WERI-Rb-1 (cell line): ENCODE data around the gene MARK4.

Experiments used
- DNase-seq: peaks from one replicate; pipeline ENCODE4 v3.0.0-alpha.2; 2020
- H3K27ac ChIP-seq: fragments of 250-450 bp; sonication (Bioruptor Pico); 2 replicates; pipeline ENCODE4 v1.5.1; 2020; ENCODE audit warnings: mild to moderate bottlenecking, moderate library complexity
- H3K27me3 ChIP-seq: fragments of 250-450 bp; sonication (Bioruptor Pico); 2 replicates; pipeline ENCODE4 v1.5.1; 2021; ENCODE audit warnings: mild to moderate bottlenecking, low read depth, moderate library complexity; ENCODE audit not compliant: insufficient read depth, severe bottlenecking
- H3K36me3 ChIP-seq: fragments of 250-450 bp; sonication (Bioruptor Pico); 2 replicates; pipeline ENCODE4 v1.5.1; 2020; ENCODE audit warnings: mild to moderate bottlenecking, moderate library complexity
- H3K4me3 ChIP-seq: 2 replicates; pipeline ENCODE4 v1.5.1; 2011; ENCODE audit warnings: low read depth, mild to moderate bottlenecking, control low read depth, low read length
- H3K9me3 ChIP-seq: fragments of 250-450 bp; sonication (Bioruptor Pico); 2 replicates; pipeline ENCODE4 v1.5.1; 2021; ENCODE audit warnings: mild to moderate bottlenecking, moderate library complexity; ENCODE audit not compliant: severe bottlenecking
- TF ChIP-seq, protein P1 (sequence below): IDR thresholded peaks from 2 replicates; pipeline ENCODE4 v1.5.1; 2011; ENCODE audit warnings: low read depth, mild to moderate bottlenecking, control low read depth, inconsistent platforms, low read length

The MARK4 gene

DNA sequence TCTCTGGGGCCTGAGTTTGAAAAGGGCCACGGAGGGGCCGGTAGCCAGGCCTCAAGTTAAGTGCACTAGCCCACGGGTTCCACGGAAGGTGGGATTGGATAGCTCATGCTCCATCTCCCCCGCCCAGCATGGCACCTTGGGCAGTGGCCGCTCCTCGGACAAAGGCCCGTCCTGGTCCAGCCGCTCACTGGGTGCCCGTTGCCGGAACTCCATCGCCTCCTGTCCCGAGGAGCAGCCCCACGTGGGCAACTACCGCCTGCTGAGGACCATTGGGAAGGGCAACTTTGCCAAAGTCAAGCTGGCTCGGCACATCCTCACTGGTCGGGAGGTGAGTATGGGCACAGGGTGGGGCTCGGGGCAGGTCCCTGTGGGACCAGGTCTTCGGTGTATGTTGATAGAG, 7.8 kb downstream of the MARK4 start:
- TF ChIP-seq, protein P1, sequence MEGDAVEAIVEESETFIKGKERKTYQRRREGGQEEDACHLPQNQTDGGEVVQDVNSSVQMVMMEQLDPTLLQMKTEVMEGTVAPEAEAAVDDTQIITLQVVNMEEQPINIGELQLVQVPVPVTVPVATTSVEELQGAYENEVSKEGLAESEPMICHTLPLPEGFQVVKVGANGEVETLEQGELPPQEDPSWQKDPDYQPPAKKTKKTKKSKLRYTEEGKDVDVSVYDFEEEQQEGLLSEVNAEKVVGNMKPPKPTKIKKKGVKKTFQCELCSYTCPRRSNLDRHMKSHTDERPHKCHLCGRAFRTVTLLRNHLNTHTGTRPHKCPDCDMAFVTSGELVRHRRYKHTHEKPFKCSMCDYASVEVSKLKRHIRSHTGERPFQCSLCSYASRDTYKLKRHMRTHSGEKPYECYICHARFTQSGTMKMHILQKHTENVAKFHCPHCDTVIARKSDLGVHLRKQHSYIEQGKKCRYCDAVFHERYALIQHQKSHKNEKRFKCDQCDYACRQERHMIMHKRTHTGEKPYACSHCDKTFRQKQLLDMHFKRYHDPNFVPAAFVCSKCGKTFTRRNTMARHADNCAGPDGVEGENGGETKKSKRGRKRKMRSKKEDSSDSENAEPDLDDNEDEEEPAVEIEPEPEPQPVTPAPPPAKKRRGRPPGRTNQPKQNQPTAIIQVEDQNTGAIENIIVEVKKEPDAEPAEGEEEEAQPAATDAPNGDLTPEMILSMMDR = no peak
- DNase-seq = no peak
- Histone ChIP-seq H3K27me3 (no peaks in the 10 kb centered on the region), H3K9me3 (no peaks in the 10 kb centered on the region), H3K27ac (no peak overlapping the region), H3K36me3 (peaks cover 2% of the 10 kb centered on the region; the same call in 1 of the 2 replicates), H3K4me3 (no peak overlapping the region)

DNA sequence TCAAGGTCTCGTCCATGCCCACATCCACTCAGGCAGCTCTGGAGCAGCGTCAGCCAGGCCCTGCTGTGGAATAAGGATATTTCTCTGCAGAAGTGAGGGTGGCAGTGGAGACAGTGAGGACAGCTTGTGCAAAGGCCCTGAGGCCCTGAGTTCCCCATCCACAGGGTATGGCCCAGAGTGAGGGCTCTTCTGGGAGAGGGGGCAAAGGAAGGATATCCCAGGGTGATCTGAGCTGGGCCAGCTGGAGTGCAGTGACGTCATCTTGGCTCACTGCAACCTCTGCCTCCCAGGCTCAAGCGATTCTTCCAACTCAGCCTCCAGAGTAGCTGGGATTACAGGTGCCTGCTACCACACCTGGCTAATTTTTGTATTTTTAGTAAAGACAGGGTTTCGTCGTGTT, 11.5 kb downstream of the MARK4 start:
- H3K36me3 ChIP-seq = peaks cover 5% of the 10 kb centered on the region
- no peaks in the 10 kb centered on the region for H3K9me3 ChIP-seq
- H3K27ac ChIP-seq = no peak overlapping the region
- no peaks in the 10 kb centered on the region for H3K27me3 ChIP-seq
- TF ChIP-seq, protein P1 = no peak
- no peak for DNase-seq
- no peak overlapping the region for H3K4me3 ChIP-seq

DNA sequence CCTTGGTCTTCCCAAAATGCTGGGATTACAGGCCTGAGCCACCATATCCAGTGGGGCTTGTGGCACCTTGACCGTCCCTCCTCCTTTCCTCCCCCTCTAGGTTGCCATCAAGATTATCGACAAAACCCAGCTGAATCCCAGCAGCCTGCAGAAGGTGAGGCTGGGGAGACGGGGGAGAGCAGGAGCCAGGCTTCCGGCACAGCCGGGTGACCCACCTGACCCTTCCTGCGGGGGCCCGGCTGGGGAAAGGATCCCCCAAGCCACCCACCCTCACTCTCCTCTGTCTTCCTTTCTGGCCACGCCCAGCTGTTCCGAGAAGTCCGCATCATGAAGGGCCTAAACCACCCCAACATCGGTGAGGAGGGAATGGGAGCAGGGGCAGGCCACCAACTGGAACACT, 11.9 kb downstream of the MARK4 start:
- no peak for DNase-seq
- H3K4me3 ChIP-seq = no peak overlapping the region
- H3K27me3 ChIP-seq = no peaks in the 10 kb centered on the region
- H3K9me3 ChIP-seq = no peaks in the 10 kb centered on the region
- TF ChIP-seq, protein P1 = no peak
- peaks cover 7% of the 10 kb centered on the region for H3K36me3 ChIP-seq
- H3K27ac ChIP-seq = no peak overlapping the region

DNA sequence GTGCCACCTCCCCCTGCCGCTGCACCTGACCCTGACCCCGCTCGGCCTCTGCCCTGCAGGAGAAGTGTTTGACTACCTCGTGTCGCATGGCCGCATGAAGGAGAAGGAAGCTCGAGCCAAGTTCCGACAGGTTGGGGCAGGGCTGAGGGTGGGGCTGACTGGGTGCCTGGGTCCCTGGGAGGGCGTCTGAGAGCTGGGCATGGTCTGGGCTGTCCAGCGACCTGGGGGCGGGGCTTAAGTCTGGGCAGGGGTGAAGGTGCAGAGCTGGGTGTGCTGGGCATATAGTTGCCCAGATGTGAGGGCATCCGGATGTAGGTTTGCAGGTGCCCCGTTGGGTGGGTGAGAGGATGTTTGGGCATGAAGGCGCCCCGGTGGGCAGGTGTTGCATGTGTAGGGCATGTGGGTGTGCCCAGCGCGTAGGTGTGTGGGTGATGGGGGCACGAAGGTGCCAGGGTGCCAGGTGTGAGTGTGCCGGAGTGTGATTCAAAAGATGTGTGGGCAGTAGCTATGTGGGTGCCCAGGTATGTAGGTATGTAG, 13.8 kb downstream of the MARK4 start:
- H3K9me3 ChIP-seq = no peaks in the 10 kb centered on the region
- no peak overlapping the region for H3K4me3 ChIP-seq
- H3K27me3 ChIP-seq = no peaks in the 10 kb centered on the region
- TF ChIP-seq, protein P1 = no peak
- peaks cover 8% of the 10 kb centered on the region for H3K36me3 ChIP-seq
- no peak overlapping the region for H3K27ac ChIP-seq
- no peak for DNase-seq

DNA sequence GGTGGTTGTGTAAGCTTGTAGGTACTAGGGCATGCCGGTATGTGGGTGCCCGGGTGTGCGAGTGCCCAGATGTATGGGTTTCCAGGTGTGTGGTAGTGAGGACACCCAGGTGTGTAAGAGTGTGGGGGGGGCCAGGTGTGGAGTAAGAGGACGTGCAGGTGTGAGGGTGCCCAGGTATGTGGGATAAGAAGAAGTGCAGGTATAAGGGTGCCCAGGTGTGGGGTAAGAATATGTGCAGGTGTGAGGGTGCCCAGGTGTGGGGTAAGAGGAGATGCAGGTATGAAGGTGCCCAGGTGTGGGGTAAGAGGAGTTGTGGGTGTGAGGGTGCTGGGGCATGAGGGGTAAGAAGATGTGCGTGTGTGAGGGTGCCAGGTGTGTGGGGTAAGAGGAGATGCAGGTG, 14.3 kb downstream of the MARK4 start:
- DNase-seq = no peak
- H3K27me3 ChIP-seq = no peaks in the 10 kb centered on the region
- H3K4me3 ChIP-seq = no peak overlapping the region
- H3K27ac ChIP-seq = no peak overlapping the region
- H3K36me3 ChIP-seq = peaks cover 13% of the 10 kb centered on the region
- no peaks in the 10 kb centered on the region for H3K9me3 ChIP-seq
- TF ChIP-seq, protein P1 = no peak

DNA sequence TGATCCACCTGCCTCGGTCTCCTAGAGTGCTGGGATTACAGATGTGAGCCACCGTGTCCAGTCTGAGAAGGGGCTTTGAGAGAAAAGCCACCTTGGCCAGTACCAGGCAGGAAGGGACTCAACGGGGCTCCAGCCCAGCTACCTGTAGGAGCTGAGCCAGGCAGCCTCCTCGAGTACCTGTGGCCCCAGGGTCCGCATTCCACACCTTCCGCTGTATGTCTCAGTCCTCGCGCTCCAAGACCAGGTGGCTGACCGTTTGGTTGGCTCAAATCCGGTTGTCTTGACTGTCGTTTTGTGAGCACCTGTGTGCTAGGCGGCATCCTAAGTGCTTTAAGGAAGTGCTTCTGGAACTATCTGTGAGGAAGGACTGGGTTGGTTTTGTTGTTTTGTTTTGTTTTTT, 16.2 kb downstream of the MARK4 start:
- H3K4me3 ChIP-seq = no peak overlapping the region
- TF ChIP-seq, protein P1 = no peak
- no peaks in the 10 kb centered on the region for H3K27me3 ChIP-seq
- DNase-seq = no peak
- peaks cover 30% of the 10 kb centered on the region for H3K36me3 ChIP-seq
- no peaks in the 10 kb centered on the region for H3K9me3 ChIP-seq
- no peak overlapping the region for H3K27ac ChIP-seq
